GM12801 (cell line): ENCODE measurements around the gene CHMP2A.

Source experiments
- TF ChIP-seq, protein P1 (sequence below): IDR thresholded peaks from one replicate; pipeline ENCODE4 v1.5.1; 2011; ENCODE audit warnings: control low read depth; ENCODE audit not compliant: insufficient read length; ENCODE audit errors: extremely low read depth

CHMP2A gene

DNA sequence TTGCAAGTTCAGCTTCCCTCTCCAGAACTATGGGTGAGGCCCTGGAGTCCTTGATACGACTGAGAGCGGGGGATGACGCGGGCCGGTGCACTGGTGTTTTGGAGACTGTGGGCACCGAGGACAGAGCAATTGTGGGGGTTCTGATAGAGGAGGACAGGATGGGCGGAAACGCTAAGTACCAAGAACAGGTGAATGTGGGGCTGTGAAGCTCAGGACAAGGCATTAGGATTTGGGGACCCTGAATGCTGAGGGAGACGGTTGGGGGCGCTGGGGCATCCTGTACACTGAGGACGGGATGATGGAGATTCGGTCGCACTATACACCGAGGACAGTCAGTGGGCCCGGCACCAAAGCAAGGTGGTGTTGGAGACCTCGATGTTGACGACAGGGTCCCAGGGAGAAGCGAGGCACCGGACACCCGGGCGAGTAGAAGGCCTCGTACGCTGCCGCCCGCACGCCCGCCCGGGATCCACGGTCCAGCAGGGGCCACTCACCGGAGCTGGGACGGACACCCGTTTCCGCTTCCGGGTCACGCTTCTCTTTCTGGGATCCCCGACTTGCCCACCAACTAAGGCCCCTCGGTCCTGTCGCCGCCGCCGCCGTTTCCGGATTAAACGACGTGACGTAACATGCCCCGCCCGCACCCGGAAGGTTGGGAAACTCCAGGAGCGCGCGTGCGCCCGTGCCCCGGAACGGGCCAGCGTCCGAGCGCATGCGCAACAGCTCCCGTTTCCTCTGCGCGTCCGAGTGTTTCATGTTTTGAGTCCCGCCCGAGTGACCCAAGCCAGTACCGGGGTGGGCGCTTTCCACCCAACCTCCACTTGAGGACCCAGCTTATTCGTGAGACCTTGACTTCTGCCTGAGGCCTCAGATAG, at the start of gene CHMP2A:
CHMP2A (minus strand) TSS at position 612 of the 875 bp plus-strand sequence. CDS start 893 bp downstream, outside the sequence.
- TF ChIP-seq, protein P1, sequence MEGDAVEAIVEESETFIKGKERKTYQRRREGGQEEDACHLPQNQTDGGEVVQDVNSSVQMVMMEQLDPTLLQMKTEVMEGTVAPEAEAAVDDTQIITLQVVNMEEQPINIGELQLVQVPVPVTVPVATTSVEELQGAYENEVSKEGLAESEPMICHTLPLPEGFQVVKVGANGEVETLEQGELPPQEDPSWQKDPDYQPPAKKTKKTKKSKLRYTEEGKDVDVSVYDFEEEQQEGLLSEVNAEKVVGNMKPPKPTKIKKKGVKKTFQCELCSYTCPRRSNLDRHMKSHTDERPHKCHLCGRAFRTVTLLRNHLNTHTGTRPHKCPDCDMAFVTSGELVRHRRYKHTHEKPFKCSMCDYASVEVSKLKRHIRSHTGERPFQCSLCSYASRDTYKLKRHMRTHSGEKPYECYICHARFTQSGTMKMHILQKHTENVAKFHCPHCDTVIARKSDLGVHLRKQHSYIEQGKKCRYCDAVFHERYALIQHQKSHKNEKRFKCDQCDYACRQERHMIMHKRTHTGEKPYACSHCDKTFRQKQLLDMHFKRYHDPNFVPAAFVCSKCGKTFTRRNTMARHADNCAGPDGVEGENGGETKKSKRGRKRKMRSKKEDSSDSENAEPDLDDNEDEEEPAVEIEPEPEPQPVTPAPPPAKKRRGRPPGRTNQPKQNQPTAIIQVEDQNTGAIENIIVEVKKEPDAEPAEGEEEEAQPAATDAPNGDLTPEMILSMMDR = no peak

- TF ChIP-seq, protein P1 = no peak
These were observed 31.3 kb upstream of the CHMP2A start for GRCh38 chr19:58586133-58586765.

GRCh38 chr19:58585442-58586132, 30.7 kb upstream of the CHMP2A start:
- TF ChIP-seq, protein P1 = no peak

GRCh38 chr19:58584498-58585441, 29.9 kb upstream of the CHMP2A start:
- TF ChIP-seq, protein P1 = no peak

GRCh38 chr19:58582985-58583384, 28.1 kb upstream of the CHMP2A start:
- TF ChIP-seq, protein P1 = no peak

- TF ChIP-seq, protein P1 = peak; percentile 98
These were observed 26.6 kb upstream of the CHMP2A start for GRCh38 chr19:58581227-58582141.
